Panc1 (cell line): ENCODE data around the gene CNN2. TPM values are rescaled to one million over a fixed set of nuclear protein-coding genes. Genes with fewer than 3 reads are reported as not detected.

Experiments
- ATAC-seq: fragments of 200-7000 bp; cut with Tn5 transposase; 2 replicates; pipeline ENCODE4 v1.9.1; 2020; ENCODE audit warnings: mild to moderate bottlenecking, moderate library complexity
- Bru-seq: library from RNA; stranded (reverse); fragments of 400-500 nt; gene quantifications from one replicate; lab custom pipeline; 2021; lab: Mats Ljungman, UMichigan
- BruChase-seq, 2 experiments: library from RNA; stranded (reverse); fragments of 400-500 nt; gene quantifications; one replicate each; lab custom pipeline; 2021; lab: Mats Ljungman, UMichigan
- BruUV-seq: library from RNA; stranded (reverse); fragments of 400-500 nt; replicated peaks from 2 replicates; lab custom pipeline; 2021; lab: Mats Ljungman, UMichigan
- CTCF ChIA-PET: fragments of 300-600 bp; sonication (Branson Sonifier 250); formaldehyde crosslinking; loops from one replicate; lab custom pipeline; 2022; ENCODE audit warnings: antibody characterized with exemption; lab: Charles Lee
- POLR2A ChIA-PET: fragments of 300-600 bp; sonication (Branson Sonifier 250); formaldehyde crosslinking; loops from one replicate; lab custom pipeline; 2022; ENCODE audit warnings: antibody characterized with exemption; lab: Charles Lee
- DNase-seq: peaks from one replicate; pipeline ENCODE4 v3.0.0-alpha.2; 2010; ENCODE audit warnings: low read depth, low spot score
- H3K27ac ChIP-seq: 2 replicates; pipeline ENCODE4 v1.5.1; 2011; ENCODE audit warnings: mild to moderate bottlenecking, low read length, inconsistent platforms
- H3K27me3 ChIP-seq: fragments of 200-500 bp; sonication (Bioruptor generic); 2 replicates; pipeline ENCODE4 v1.6.0; 2014; ENCODE audit warnings: low read length, inconsistent platforms; ENCODE audit not compliant: control insufficient read depth, insufficient read depth
- H3K36me3 ChIP-seq: fragments of 200-500 bp; sonication (Bioruptor generic); 2 replicates; pipeline ENCODE4 v1.5.1; 2014; ENCODE audit warnings: inconsistent platforms, mild to moderate bottlenecking, low read length, moderate library complexity; ENCODE audit not compliant: control insufficient read depth, insufficient read depth
- H3K4me1 ChIP-seq: 2 replicates; pipeline ENCODE4 v1.5.1; 2011; ENCODE audit warnings: inconsistent platforms, mild to moderate bottlenecking, low read length, moderate library complexity; ENCODE audit not compliant: control insufficient read depth, insufficient read depth
- H3K4me3 ChIP-seq, 2 experiments: 2 replicates each; pipeline ENCODE4 v1.5.1; 2011 to 2012; ENCODE audit warnings: low read depth in 2 of 2, low read length in 2 of 2, mild to moderate bottlenecking in 2 of 2, inconsistent platforms in 1 of 2, moderate library complexity in 1 of 2
- H3K9me3 ChIP-seq: fragments of 200-500 bp; sonication (Bioruptor generic); 2 replicates; pipeline ENCODE4 v1.5.1; 2014; ENCODE audit warnings: low read depth, mild to moderate bottlenecking, inconsistent platforms, low read length, moderate library complexity; ENCODE audit not compliant: control insufficient read depth, insufficient read depth
- POLR2AphosphoS5 ChIP-seq: IDR thresholded peaks from 2 replicates; pipeline ENCODE4 v1.6.1; 2012; ENCODE audit warnings: mild to moderate bottlenecking, low read depth, low read length, moderate library complexity
- REST ChIP-seq, 2 experiments: IDR thresholded peaks; 2 replicates each; pipeline ENCODE4 v1.6.1; 2011 to 2012; ENCODE audit warnings: low read depth in 2 of 2, control low read depth in 1 of 2, low read length in 1 of 2, mild to moderate bottlenecking in 1 of 2, moderate library complexity in 1 of 2; ENCODE audit not compliant: insufficient read depth in 1 of 2
- SIN3A ChIP-seq: IDR thresholded peaks from 2 replicates; pipeline ENCODE4 v1.6.1; 2012; ENCODE audit warnings: low read depth, mild to moderate bottlenecking, low read length, moderate library complexity, borderline replicate concordance; ENCODE audit not compliant: insufficient read depth
- TCF7L2 ChIP-seq: IDR thresholded peaks from 2 replicates; pipeline ENCODE4 v1.6.1; 2011; ENCODE audit warnings: mild to moderate bottlenecking, low read depth, low read length, inconsistent platforms
- in situ Hi-C: cut with HindIII; loops from 2 replicates; pipeline ENCODE4 v1.10.0; 2016; ENCODE audit warnings: low sequenced_read_pairs, low pct_unique_long_range_greater_than_20kb
- intact Hi-C: fragments of 100-400 bp; cut with micrococcal nuclease; formaldehyde crosslinking; loops from one replicate; pipeline ENCODE4 v1.10.0; 2022; ENCODE audit not compliant: unreplicated experiment
- long read RNA-seq: library from polyadenylated mRNA; unstranded; transcript quantifications from one replicate; pipeline ENCODE4 v2.0.0, GENCODE V29; 2021; ENCODE audit not compliant: unreplicated experiment
- polyA plus RNA-seq: library from polyadenylated mRNA; unstranded; fragments of >200 nt; gene quantifications from one replicate; pipeline ENCODE4 v1.2.1, GENCODE V29; 2012; ENCODE audit warnings: missing spikeins; ENCODE audit not compliant: insufficient read length
- total RNA-seq: library from RNA; stranded (reverse); gene quantifications from one replicate; pipeline ENCODE4 v1.2.1, GENCODE V29; 2021; ENCODE audit not compliant: unreplicated experiment
- TF ChIP-seq, protein P1 (sequence below): fragments of 450-650 bp; IDR thresholded peaks from 2 replicates; pipeline ENCODE4 v1.5.1; 2017; ENCODE audit warnings: mild to moderate bottlenecking

Gene CNN2
- total RNA-seq (203 TPM), Bru-seq, nascent RNA (percentile 75 among the genes with signal in this experiment), BruChase-seq, experiment 1, labeled RNA remaining after a 2-hour chase (percentile 90 among the genes with signal in this experiment), BruChase-seq, experiment 2, labeled RNA remaining after a 6-hour chase (percentile 96 among the genes with signal in this experiment)
- polyA plus RNA-seq, result 201 TPM
- long read RNA-seq, transcript CNN2-208 (6 exons, 828 nt), result minor isoform, 5 of 245 reads
- long read RNA-seq, transcript CNN2-206 (1 exons, 2,266 nt), result minor isoform, 80 of 245 reads
- long read RNA-seq, transcript CNN2-201 (7 exons, 2,179 nt), result major isoform, 96 of 245 reads
- long read RNA-seq, transcript CNN2-202 (6 exons, 2,033 nt), result minor isoform, 45 of 245 reads
- long read RNA-seq, partial matches to known transcripts, result 12 of 245 reads
- long read RNA-seq, other reads (novel, unspliced or antisense), result 3 of 245 reads

DNA sequence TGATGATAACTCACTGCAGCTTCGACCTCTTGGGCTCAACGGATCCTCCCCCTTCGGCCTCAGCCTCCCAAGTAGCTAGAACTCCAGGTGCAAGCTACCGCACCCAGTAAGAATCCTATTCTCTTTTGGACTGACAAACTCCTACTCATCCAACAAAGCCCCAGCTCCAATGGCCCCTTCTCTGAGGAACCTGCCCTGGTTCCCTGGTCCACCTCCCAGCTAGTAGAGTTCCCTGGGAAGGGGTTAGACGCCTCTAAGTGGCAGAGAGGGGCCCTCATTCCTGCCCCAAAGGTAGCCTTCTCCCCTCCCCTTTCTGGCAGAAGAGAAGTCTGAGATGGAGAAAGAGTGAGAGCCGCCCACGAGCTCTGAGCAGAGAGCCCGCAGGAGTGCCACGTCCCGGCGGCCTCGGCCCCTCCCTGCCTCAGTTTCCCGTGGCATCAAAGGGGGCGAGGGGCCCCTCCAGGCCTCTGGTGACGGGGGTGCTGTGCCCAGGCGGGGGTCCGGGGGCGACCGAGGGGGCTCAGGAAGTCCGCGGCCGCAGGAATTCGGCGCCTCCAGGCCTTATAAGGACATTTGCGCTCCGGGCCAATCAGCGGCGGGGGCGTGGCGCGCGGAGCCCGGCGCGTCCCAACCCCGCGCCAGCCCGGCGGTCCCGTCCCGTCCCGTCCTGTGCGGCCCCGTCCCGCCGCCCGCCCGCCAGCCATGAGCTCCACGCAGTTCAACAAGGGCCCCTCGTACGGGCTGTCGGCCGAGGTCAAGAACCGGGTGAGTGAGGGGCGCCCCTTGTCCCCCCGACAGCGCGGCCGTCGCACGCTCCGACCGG is at the start of gene CNN2:
TSS of gene CNN2 (plus strand) at position 649 of the 823 bp plus-strand sequence. CDS start at position 703, 54 bp downstream.
- no peak for DNase-seq
- ChIA-PET CTCF (interaction anchor here (0.6 kb wide), 2 partner anchors 9 to 253 kb away, joined by 3 to 5 read pairs; no protein-coding TSS in a partner anchor), POLR2A (interaction anchor here (1.0 kb wide), 1 partner anchor 10 kb away, joined by 4 read pairs; no protein-coding TSS in a partner anchor)
- peak within 1 kb of the TSS; percentile 82 to 94 for H3K4me3 ChIP-seq
- no TSS peak for BruUV-seq
- no peaks in the 10 kb centered on the region for H3K27me3 ChIP-seq
- H3K27ac ChIP-seq, result peak within 1 kb of the TSS; percentile 94
- in situ Hi-C loops, result no loop called here
- TF ChIP-seq REST (IDR thresholded peaks at IDR 0.05; ENCODE audit: insufficient read depth in 1 of 2, low read depth in 2 of 2, low read length in 1 of 2) (no peak), SIN3A (no peak), TCF7L2 (no peak), POLR2AphosphoS5 (no peak)
- TF ChIP-seq, protein P1, sequence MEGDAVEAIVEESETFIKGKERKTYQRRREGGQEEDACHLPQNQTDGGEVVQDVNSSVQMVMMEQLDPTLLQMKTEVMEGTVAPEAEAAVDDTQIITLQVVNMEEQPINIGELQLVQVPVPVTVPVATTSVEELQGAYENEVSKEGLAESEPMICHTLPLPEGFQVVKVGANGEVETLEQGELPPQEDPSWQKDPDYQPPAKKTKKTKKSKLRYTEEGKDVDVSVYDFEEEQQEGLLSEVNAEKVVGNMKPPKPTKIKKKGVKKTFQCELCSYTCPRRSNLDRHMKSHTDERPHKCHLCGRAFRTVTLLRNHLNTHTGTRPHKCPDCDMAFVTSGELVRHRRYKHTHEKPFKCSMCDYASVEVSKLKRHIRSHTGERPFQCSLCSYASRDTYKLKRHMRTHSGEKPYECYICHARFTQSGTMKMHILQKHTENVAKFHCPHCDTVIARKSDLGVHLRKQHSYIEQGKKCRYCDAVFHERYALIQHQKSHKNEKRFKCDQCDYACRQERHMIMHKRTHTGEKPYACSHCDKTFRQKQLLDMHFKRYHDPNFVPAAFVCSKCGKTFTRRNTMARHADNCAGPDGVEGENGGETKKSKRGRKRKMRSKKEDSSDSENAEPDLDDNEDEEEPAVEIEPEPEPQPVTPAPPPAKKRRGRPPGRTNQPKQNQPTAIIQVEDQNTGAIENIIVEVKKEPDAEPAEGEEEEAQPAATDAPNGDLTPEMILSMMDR, result no peak
- peak; percentile 84 for ATAC-seq
- H3K9me3 ChIP-seq, result no peaks in the 10 kb centered on the region
- intact Hi-C loops, result no loop called here
- H3K36me3 ChIP-seq, result peaks cover 9% of the 10 kb centered on the region; the same call in 1 of the 2 replicates
- peaks cover 8% of the 10 kb centered on the region for H3K4me1 ChIP-seq

DNA sequence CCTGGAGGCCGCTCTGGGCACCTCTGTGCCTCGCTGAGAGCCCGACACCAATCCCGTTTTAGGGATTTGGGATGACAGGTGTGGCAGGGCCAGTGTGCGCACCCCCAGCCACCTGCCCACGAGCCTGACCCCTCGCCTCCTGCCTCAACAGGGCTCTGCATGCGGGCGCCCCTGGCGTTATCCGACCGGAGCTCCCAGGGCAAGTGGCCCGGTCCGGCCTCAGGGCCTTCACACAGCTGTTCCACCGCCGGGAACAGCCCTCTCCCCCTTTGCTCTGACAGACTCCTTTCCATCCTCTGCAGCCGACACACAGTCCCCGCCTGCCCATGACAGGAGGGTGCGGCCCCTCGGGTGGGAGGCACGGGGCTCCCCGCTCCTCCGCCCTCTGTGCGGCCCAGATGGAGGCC is 49.3 kb upstream of the CNN2 start:
- Histone ChIP-seq H3K36me3 (0 out of 2 replicates have a peak, but pooled peaks cover 2% of the 10 kb centered on the region), H3K27me3 (no peaks in the 10 kb centered on the region), H3K27ac (no peak overlapping the region), H3K9me3 (no peaks in the 10 kb centered on the region), H3K4me1 (peaks cover 7% of the 10 kb centered on the region), H3K4me3 (no peak overlapping the region)
- ATAC-seq, result peak; percentile 33; the same call in 1 of the 2 replicates
- intact Hi-C loops, result no loop called here
- in situ Hi-C loops, result no loop called here
- DNase-seq, result no peak
- no TSS peak for BruUV-seq
- POLR2A ChIA-PET, result no interaction called here
- CTCF ChIA-PET, result no interaction called here
- no peak for TF ChIP-seq TCF7L2
- TF ChIP-seq POLR2AphosphoS5, result no peak
- TF ChIP-seq REST (IDR thresholded peaks at IDR 0.05; ENCODE audit: insufficient read depth in 1 of 2, low read depth in 2 of 2, low read length in 1 of 2), result no peak
- no peak for TF ChIP-seq SIN3A
- TF ChIP-seq, protein P1, result no peak
